ENCODE data around the gene TNNC1.

DNA sequence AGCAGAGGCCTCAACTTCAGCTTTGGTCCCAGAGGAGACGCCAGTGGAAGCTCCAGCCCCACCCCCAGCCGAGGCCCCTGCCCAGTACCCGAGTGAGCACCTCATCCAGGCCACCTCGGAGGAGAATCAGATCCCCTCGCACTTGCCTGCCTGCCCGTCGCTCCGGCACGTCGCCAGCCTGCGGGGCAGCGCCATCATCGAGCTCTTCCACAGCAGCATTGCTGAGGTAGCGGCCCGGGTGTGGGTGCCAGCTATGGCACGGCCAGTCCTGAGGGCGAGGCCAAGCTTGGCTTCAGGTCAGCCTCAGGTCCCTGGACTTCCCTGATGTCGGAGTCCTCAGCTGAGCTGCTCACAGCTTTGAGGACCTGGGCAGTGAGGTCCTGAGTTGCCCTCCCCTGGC is 35.6 kb upstream of the TNNC1 start:
- no peak for TF ChIP-seq NFRKB (IDR thresholded peaks at IDR 0.05)
- no peak for TF ChIP-seq L3MBTL2 (conservative IDR thresholded peaks at IDR 0.05)
- no peak for TF ChIP-seq FOXM1 (IDR thresholded peaks at IDR 0.05; ENCODE audit: borderline replicate concordance)
- TF ChIP-seq, protein P1, sequence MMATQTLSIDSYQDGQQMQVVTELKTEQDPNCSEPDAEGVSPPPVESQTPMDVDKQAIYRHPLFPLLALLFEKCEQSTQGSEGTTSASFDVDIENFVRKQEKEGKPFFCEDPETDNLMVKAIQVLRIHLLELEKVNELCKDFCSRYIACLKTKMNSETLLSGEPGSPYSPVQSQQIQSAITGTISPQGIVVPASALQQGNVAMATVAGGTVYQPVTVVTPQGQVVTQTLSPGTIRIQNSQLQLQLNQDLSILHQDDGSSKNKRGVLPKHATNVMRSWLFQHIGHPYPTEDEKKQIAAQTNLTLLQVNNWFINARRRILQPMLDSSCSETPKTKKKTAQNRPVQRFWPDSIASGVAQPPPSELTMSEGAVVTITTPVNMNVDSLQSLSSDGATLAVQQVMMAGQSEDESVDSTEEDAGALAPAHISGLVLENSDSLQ (IDR thresholded peaks at IDR 0.05) = no peak
- TF ChIP-seq BHLHE40 (IDR thresholded peaks at IDR 0.05; ENCODE audit: borderline replicate concordance) = no peak
- TF ChIP-seq SP1 (IDR thresholded peaks at IDR 0.05) = no peak
- TF ChIP-seq ELF4 (IDR thresholded peaks at IDR 0.05) = no peak
- TF ChIP-seq ZNF384 (IDR thresholded peaks at IDR 0.05) = no peak
- TF ChIP-seq FOXA1 (IDR thresholded peaks at IDR 0.05) = no peak
- no peak for TF ChIP-seq HDGF (IDR thresholded peaks at IDR 0.05; ENCODE audit: borderline replicate concordance)
